Fibroblast of the aortic adventitia (primary cell): ENCODE results near the gene FAM47A. TPM values are rescaled to one million over a fixed set of nuclear protein-coding genes. Genes with fewer than 3 reads are reported as not detected.

ENCODE experiments used
- DNase-seq: peaks from one replicate; pipeline ENCODE4 v3.0.0-alpha.2; 2010; ENCODE audit warnings: low read depth
- H3K4me3 ChIP-seq: 2 replicates; pipeline ENCODE4 v1.5.1; 2011; ENCODE audit warnings: low read depth, mild to moderate bottlenecking, control low read depth, low read length, moderate library complexity
- total RNA-seq: library from RNA; depleted of rRNA; stranded (reverse); fragments of >200 nt; gene quantifications from 2 replicates; pipeline ENCODE4 v1.2.3, GENCODE V29; 2012; ENCODE audit warnings: low replicate concordance
- TF ChIP-seq, protein P1 (sequence below): IDR thresholded peaks from 2 replicates; pipeline ENCODE4 v1.5.1; 2011; ENCODE audit warnings: mild to moderate bottlenecking, low read length, control low read depth, inconsistent platforms; ENCODE audit not compliant: insufficient read depth

The FAM47A gene
- not detected in 2 replicates for total RNA-seq

GRCh38 chrX:34132028-34132427 lies at the start of gene FAM47A:
FAM47A (minus strand) TSS chrX:34132314; CDS start chrX:34132278, 36 bp downstream.
- H3K4me3 ChIP-seq, result no peak within 1 kb of the TSS
- no peak for DNase-seq
- TF ChIP-seq, protein P1, sequence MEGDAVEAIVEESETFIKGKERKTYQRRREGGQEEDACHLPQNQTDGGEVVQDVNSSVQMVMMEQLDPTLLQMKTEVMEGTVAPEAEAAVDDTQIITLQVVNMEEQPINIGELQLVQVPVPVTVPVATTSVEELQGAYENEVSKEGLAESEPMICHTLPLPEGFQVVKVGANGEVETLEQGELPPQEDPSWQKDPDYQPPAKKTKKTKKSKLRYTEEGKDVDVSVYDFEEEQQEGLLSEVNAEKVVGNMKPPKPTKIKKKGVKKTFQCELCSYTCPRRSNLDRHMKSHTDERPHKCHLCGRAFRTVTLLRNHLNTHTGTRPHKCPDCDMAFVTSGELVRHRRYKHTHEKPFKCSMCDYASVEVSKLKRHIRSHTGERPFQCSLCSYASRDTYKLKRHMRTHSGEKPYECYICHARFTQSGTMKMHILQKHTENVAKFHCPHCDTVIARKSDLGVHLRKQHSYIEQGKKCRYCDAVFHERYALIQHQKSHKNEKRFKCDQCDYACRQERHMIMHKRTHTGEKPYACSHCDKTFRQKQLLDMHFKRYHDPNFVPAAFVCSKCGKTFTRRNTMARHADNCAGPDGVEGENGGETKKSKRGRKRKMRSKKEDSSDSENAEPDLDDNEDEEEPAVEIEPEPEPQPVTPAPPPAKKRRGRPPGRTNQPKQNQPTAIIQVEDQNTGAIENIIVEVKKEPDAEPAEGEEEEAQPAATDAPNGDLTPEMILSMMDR, result no peak

- no peak for DNase-seq
- no peak overlapping the region for H3K4me3 ChIP-seq
- TF ChIP-seq, protein P1, result no peak
Measured at GRCh38 chrX:34147345-34147744, 15.2 kb upstream of the FAM47A start.

GRCh38 chrX:34146906-34147305 lies 14.8 kb upstream of the FAM47A start:
- H3K4me3 ChIP-seq, result no peak overlapping the region
- DNase-seq, result no peak
- TF ChIP-seq, protein P1, result no peak

DNA sequence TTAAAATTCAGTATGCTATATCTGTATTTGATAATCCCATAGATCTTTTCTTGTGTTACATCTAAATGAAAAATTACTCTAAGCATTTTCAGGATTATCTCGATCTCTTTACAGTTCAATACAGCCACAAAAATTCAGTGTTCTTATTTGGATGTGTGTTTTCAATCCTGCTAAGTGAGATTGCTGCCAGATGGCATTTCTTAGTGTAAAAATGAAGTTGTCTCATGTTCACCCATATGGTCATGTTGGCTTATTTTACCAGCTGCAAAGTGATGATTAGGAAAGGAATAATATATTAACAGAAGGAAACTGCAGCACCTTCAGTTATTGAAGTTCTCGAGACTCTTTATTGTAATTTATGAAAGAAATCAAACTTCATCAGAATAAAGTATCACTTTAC lies 12.1 kb upstream of the FAM47A start:
- H3K4me3 ChIP-seq, result no peak overlapping the region
- TF ChIP-seq, protein P1, result no peak
- no peak for DNase-seq

- TF ChIP-seq, protein P1, result no peak
- DNase-seq, result no peak
- no peak overlapping the region for H3K4me3 ChIP-seq
Measured at GRCh38 chrX:34140816-34141215, 8.7 kb upstream of the FAM47A start.

DNA sequence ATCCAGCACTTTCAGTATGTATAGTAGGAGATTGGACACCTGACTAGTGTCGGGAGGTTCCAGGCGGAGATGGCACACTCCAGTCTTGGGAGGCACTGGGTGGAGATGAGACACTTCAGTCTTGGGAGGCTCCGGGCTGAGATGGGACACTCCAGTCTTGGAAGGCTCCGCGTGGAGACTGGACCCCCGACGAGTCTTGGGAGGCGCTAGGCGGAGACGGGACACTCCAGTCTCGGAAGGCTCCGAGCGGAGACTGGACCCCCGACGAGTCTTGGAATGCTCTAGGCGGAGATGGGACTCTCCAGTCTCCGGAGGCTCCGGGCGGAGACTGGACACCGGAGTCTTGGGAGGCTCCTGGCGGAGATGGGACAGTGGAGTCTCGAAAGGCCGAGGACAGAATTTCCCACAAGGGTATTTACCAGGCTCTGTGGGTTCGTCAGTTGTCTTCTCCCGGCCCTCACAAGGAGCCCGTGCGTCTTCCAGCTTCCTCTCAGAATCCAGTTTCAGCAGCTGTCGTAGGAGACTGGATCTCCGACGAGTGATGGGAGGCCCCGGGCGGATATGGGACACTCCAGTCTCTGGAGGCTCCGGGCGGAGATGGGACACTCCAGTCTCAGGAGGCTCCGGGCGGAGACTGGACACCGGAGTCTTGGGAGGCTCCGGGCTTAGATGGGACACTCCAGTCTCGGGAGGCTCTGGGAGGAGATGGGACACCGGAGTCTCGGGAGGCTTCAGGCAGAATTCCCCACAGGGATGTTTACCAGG lies 952 bp downstream of the FAM47A start:
- TF ChIP-seq, protein P1, result no peak
- no peak overlapping the region for H3K4me3 ChIP-seq
- DNase-seq, result no peak
